GM19035 (cell line): ENCODE results near the gene TERT.

Source experiments
- ATAC-seq: cut with Tn5 transposase; IDR thresholded peaks from one replicate; pipeline ENCODE4 v1.9.1; 2021; ENCODE audit not compliant: unreplicated experiment

The TERT gene

GRCh38 chr5:1265026-1265425 lies 29.8 kb downstream of the TERT start:
- ATAC-seq, result no peak

GRCh38 chr5:1264211-1264610 lies 30.7 kb downstream of the TERT start:
- no peak for ATAC-seq

GRCh38 chr5:1262381-1262780 lies 32.5 kb downstream of the TERT start:
- ATAC-seq, result no peak

GRCh38 chr5:1261643-1262042 lies 33.2 kb downstream of the TERT start:
- no peak for ATAC-seq

- no peak for ATAC-seq
Measured at GRCh38 chr5:1259806-1260480, 34.9 kb downstream of the TERT start.

- no peak for ATAC-seq
Measured at GRCh38 chr5:1257841-1258240, 37.0 kb downstream of the TERT start.

GRCh38 chr5:1257363-1257762 lies 37.5 kb downstream of the TERT start:
- no peak for ATAC-seq

GRCh38 chr5:1256776-1257175 lies 38.1 kb downstream of the TERT start:
- no peak for ATAC-seq

GRCh38 chr5:1255081-1255561 lies 39.7 kb downstream of the TERT start:
- ATAC-seq, result no peak

- no peak for ATAC-seq
Measured at GRCh38 chr5:1254196-1254595, 40.7 kb downstream of the TERT start.

- no peak for ATAC-seq
Measured at GRCh38 chr5:1253456-1254105, 41.3 kb downstream of the TERT start.

GRCh38 chr5:1252681-1253080 lies 42.2 kb downstream of the TERT start:
- no peak for ATAC-seq

GRCh38 chr5:1251678-1252580 lies 42.9 kb downstream of the TERT start:
- ATAC-seq, result no peak

- no peak for ATAC-seq
Measured at GRCh38 chr5:1249366-1250280, 45.2 kb downstream of the TERT start.

- no peak for ATAC-seq
Measured at GRCh38 chr5:1247811-1248210, 47.1 kb downstream of the TERT start.

- ATAC-seq, result no peak
Measured at GRCh38 chr5:1246711-1247431, 48.0 kb downstream of the TERT start.

GRCh38 chr5:1245905-1246576 lies 48.8 kb downstream of the TERT start:
- ATAC-seq, result no peak

GRCh38 chr5:1244976-1245375 lies 49.9 kb downstream of the TERT start:
- no peak for ATAC-seq

- no peak for ATAC-seq
Measured at GRCh38 chr5:1244255-1244654, 50.6 kb downstream of the TERT start.
